Body of pancreas (tissue), 4 donors: ENCODE results near the gene RPL32.

Source experiments
- CTCF ChIP-seq, 7 experiments: fragments of 450-650 bp in 4 of 7; fragments of 200-600 bp in 3 of 7; sonication (generic) in 3 of 7; IDR thresholded peaks; one replicate each; pipeline ENCODE4 v1.5.1; 2016 to 2019; ENCODE audit warnings: antibody characterized with exemption in 7 of 7
- POLR2A ChIP-seq, 3 donors: fragments of 450-650 bp; IDR thresholded peaks; one replicate each; pipeline ENCODE4 v1.6.1; 2016; ENCODE audit warnings: antibody characterized with exemption in 3 of 3, mild to moderate bottlenecking in 2 of 3

GRCh38 chr3:12791430-12791829 is 49.9 kb downstream of the RPL32 start:
- TF ChIP-seq POLR2A (IDR thresholded peaks at IDR 0.05), result no peak
- no peak for TF ChIP-seq CTCF (IDR thresholded peaks at IDR 0.05)
